GM18868 (cell line): ENCODE data around the gene VTN.
"Not testable (repeated sequence)": the region's sequence is repeated elsewhere in the genome, so short reads cannot be mapped to it uniquely, and the experiment has no call there.

Experiments used
- ATAC-seq: cut with Tn5 transposase; IDR thresholded peaks from one replicate; pipeline ENCODE4 v1.9.1; 2021; ENCODE audit warnings: mild to moderate bottlenecking, moderate library complexity; ENCODE audit not compliant: unreplicated experiment

The VTN gene

GRCh38 chr17:28344011-28344410, 26.1 kb downstream of the VTN start:
- no peak for ATAC-seq

DNA sequence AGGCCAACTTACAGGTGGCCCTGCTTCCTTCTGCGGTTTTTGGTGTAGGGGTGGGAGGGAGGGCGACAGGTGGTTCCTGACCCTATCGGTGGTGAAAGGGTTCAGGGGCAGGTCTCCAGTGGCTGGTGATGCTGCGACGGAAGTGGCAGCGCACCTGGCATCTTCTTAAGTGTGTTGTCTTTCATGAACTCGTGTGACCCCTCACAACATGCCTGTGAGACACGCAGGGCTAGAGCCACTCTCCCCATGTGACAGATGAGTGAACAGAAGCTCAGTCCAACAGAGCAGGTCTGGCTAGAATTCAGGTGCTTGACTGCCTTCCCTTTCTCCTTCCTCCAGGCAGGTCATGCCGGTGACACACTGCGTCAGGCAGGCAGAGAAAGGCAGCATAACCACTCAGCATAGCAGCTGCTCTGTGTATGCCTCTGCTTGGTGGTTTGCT, 26.6 kb downstream of the VTN start:
- no peak for ATAC-seq

- no peak for ATAC-seq
Observed at GRCh38 chr17:28342313-28342712, 27.8 kb downstream of the VTN start.

DNA sequence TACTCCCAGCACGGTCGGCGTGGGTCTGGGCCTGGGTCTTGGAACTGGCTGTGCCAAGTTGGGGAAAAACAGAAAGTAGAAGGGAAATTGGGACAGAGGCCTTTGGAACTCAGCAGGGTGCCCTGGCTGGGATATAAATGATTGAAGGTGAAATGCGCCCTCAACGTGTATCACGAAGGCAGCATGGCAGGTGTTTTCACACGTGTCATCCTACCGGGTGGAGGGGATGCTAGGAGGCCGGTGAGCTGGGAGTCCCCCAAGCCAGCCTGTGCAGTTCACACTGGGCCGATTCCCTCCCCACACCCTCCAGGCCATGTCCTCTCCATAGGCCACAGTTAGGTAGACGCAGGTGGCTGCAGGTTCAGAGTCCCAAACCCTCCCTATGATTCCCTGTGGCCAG, 28.6 kb downstream of the VTN start:
- no peak for ATAC-seq

- ATAC-seq, result no peak
Observed at GRCh38 chr17:28340374-28340773, 29.7 kb downstream of the VTN start.

DNA sequence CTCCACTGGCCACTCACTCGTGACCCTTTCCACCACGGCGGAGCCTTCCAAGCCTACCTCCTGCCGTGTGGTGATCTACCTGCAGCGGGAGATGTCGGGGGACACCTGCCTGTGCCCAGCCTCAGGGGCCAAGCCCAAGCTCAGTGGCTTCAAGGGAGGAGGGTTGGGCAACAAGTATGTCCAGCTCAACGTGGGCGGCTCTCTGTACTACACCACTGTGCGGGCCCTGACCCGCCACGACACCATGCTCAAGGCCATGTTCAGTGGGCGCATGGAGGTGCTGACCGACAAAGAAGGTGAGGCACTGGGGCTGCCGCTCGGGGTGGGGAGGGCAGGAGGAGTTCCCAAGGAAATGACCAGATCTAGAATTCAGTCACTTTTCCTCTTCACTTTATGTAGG, 30.7 kb downstream of the VTN start:
- ATAC-seq, result no peak

- ATAC-seq, result not testable (repeated sequence)
Observed at GRCh38 chr17:28338769-28339212, 31.3 kb downstream of the VTN start.

DNA sequence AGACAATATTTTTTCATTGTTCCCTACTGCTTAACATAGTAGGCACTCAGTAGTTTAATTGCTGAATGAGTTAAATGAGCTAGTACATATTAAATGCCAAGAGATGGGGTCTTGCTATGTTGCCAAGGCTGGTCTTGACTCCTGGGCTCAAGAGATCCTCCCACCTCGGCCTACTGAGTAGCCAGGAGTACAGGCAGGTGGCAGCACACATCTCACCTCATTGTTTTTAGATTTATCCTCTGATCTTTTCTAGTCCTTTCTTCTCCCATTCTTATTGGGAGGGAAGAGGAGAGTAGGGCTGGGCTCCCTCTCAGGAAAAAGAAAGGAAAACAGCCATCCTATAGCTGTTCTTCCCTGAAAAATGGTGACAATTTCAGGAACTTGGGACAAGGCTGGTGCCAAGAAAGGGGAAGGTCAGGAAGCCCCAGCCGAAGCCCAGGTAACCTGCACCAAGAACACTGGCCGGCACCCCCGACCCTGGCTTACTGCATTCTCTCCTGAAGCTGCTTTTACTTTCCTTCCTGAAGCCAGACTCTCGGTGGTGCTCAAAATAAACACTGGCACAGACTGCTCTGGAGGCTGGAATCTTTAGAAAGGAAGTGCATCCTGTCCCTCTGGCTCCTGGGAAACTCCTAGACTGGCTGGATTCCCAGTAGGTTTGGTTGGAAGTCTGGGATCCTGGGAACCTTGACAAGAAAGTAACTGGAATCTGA, 31.9 kb downstream of the VTN start:
- ATAC-seq, result no peak

GRCh38 chr17:28335959-28336871, 33.9 kb downstream of the VTN start:
- ATAC-seq, result no peak

DNA sequence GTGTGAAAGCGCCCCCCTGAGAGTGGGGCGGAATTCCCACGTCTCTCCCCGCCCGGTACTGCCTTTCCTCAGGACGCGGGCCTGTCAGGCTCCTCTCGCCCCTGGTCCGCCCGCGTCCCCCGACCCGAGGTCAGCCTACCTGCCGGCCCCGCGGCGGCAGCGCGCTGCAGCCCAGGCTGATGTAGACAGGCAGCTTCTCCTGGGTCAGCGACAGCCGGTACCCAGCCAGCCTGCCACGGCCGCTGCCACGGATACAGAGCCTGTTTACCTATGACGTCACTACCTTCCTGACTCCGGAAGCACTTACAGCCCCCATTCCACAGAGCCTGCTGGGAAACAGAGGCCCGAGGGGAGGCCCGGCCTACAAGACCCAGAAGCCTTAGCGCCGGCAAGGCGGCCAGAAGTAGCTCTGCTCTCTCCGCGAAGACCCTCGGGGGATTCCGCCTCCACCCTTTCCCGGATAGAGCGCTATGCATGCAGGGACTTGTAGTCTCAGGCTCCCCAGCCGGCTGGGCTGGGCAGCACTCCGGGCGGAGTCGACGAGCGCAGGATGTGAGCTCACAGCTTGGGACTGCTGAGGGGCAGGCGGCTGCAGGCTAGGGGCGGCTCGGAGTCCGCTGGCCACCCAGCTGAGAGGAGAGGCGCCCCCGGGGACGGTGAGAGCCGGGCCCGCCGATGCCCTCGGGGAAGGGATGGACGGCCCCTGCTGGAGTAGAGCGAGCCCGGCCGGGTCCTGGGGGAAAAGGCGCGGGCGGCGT, 34.7 kb downstream of the VTN start, which contains the start of the genes IFT20 and TNFAIP1:
IFT20 (minus strand) TSS at position 272 of the 758 bp plus-strand sequence. CDS start 3,487 bp downstream, outside the sequence.
TNFAIP1 (plus strand) TSS at position 561 of the 758 bp plus-strand sequence. CDS start 3,761 bp downstream, outside the sequence.
- ATAC-seq, result peak; percentile 96

GRCh38 chr17:28334666-28335200, 35.4 kb downstream of the VTN start:
- no peak for ATAC-seq

DNA sequence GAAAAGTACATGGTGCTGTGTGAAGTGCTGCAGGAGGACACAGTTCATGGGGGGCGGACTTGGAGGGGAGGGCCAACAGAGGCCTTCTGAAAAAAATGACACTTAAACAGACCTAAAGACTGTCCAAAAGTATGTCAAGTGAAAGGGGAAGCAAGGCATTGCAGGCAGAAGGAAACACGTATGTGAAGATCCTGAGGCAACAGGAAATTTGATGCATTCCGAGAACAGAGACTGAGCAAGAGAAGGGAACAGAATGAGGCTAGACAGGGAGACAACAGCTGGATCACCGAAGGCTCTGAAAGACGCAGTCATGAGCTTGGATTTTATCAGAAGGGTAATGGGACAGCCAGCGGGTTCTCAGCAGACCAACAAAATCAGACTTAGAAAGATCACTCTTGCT, 35.9 kb downstream of the VTN start:
- ATAC-seq, result no peak

DNA sequence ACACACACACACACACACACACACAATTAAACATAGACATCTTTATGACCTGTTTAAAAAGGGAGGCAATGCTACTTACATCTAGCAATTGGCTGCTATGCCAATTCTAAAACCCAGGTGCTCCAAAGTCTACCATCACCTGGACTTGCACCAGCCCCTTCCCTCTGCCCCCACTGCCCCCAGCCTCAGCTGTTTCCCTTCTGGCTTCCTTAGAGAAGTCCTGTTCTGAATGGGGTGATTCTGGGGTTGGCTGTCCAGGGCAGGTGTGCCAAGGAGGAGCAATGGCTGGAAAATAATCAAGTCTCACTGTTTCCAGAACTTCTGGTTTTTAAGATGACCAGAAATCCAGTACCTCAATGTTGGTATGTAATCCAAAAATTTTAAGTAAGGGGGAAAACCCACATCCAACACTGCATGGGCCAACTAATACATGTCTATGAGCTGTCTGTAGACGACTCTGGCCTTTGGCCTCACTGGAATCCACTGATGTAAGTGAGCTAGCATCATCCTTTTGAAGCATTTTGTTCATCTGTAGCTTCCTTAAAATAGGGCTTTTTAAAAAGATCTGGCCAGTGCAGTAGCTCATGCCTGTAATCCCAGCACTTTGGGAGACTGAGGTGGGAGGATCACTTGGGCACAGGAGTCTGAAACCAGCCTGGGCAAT, 36.9 kb downstream of the VTN start:
- no peak for ATAC-seq

GRCh38 chr17:28331891-28332420, 38.2 kb downstream of the VTN start:
- ATAC-seq, result no peak

DNA sequence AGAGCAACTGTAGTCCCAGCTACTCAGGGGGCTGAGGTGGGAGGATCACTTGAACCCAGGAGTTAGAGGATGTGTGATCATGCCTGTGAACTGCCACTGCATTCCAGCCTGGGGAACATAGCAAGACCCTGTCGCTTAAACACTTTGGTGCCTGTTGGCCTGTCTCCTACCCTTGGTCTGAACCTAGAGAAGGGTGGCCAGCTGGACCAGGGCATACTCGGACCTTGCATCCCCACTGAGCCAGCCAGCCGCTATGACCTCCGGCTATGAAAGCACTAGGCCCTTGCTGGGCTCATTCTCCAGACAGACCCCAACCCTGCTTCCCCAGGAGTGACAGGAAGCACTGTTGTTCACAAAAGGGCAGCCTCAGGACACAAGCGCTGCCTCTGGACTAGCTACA, 39.4 kb downstream of the VTN start:
- no peak for ATAC-seq

DNA sequence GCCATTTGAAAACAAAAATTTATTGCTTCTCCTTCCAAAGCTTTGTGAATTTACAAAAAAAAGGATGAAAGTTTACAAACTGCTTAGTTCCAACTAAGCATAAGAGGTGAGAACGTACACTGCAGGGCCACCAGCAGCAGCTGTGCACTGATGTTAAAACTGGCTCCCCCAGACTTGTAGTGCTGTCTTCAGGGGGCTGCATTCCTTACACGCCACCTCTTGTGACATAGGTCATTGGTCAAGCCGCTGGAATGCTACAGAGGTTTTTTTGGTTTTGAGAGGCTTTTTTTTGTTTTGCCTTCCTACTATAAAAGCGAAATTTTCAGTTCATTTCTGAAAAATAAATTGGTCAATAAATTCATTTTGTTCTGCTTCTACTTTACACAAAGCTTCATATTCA, 41.8 kb downstream of the VTN start:
- ATAC-seq, result no peak

DNA sequence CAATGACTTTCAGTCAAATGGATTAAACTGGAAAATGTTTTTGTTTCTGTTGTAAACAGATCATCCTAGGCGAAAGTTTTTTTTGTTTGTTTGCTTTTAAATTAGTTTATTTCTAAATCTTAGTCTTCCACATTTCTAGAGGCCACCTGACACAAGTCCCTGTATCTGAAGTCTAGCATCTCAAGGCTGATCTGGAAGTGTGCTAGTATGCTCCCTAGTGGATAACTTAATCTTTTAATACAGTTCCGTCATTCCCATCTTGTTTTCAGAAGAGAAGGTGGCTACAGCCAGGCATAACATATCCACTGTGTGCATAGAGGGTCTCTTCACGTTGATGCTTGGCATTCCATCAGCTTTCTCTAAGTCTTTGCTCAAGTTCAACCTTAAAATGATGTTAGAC, 42.4 kb downstream of the VTN start:
- ATAC-seq, result no peak

DNA sequence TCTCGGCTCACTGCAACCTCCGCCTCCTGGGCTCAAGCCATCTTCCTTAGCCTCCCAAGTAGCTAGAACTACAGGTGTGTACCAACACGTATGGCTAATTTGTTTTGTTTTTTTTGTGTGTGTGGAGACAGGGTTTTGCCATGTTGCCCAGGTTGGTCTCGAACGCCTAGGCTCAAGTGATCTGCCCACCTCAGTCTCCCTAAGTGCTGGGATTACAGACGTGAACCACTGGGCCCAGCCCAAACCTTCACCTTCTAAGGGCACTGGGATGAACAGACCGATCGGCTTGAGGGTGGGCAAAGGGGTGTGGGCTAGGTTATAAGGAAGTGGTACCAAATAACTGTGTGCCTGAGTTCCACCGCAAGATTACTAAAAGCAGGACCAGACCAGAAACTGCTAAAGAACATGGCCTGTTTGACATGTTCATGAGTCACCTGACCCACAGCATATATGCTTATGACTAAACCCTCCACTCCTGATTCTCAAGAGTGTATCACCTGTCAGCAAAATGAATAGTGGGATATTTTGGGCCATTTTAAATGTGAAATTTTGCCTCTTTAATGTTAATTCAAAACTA, 43.0 kb downstream of the VTN start:
- ATAC-seq, result peak; percentile 79

- ATAC-seq, result no peak
Observed at GRCh38 chr17:28326114-28326513, 44.0 kb downstream of the VTN start.

- ATAC-seq, result no peak
Observed at GRCh38 chr17:28325211-28325610, 44.9 kb downstream of the VTN start.
